T-helper 22 cell (primary cell): Measurements from ENCODE around the gene ITSN1.
"Not testable (repeated sequence)": the region's sequence is repeated elsewhere in the genome, so short reads cannot be mapped to it uniquely, and the experiment has no call there.

Source experiments
- DNase-seq: peaks from one replicate; pipeline ENCODE4 v3.0.0-alpha.2; 2020; ENCODE audit warnings: low read depth

ITSN1 gene

DNA sequence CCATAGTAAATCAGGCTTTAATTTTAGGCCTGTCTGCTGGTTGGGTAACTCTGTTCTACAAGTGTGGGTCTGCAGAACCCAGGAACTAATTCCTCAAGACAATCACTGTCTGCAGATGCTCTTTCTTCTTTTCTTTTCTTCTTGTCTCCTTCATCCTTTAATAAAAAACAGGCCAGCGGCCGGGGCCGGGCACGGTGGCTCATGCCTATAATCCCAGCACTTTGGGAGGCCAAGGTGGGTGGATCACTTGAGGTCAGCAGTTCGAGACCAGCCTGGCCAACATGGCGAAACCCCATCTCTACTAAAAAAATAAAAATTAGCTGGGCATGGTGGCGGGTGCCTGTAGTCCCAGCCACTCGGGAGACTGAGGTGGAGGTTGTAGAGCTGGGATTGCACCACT, 220.9 kb downstream of the ITSN1 start:
- DNase-seq, result not testable (repeated sequence)

DNA sequence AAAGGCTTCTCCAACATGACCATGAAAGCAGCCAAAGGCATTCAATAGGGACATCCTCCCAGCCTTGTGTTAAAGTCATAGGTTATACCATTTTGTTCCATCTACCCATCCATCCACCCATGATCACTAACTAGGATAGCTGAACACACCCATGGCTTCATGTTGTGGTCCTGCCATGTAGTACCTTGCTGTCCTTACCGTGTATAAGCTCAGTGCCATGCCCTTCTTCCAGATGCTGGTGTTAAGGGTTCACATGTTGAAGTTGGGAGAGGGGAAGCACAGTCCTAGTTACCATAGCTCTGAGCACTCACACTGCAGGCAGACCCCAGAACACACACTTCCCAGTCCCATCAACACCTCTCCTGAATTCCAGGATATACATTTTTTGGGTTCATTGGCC, 221.8 kb downstream of the ITSN1 start:
- DNase-seq, result no peak

DNA sequence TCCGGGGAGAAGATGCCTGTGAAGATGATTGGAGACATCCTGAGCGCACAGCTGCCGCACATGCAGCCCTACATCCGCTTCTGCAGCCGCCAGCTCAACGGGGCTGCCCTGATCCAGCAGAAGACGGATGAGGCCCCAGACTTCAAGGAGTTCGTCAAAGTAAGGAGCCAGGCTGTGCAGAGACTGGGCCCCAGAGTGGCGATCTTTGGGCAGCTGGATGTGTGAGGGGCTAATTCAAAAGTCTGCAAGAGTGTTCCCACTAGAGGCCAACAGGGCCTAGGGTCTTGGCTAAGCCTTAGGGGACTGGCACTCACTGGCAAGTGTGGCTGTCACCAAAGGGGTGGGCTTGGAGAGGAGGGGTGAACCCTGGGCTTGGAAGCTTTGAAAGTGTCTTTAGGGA, 222.9 kb downstream of the ITSN1 start:
- no peak for DNase-seq

DNA sequence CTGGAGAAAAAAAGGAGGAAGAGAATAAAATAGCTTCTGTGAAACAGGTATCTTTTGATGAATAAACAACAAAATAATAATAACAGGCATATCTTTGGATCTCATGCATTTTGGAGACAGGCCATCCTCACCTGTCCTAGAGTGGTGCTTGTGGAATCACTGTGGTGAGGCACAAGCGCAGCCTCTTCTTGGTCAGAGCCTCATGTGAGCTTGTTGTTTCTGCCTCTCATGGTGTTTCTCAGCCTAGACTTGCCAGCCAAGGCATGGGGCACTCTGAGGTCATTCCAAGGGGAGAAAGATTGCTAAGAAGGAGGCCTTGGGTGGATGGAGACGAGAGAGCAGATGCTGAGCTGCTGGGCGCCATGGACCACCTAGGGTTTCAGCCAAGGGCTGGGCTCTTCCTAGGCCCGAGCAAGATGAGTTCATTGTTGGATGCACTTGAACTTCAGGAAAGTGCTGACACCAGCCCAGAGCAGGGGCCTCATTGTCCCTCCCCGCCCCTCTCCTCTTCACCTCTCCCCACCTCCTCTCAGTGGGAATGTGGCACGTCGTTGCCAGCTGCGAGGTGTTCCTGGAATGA, 223.8 kb downstream of the ITSN1 start:
- DNase-seq, result no peak

DNA sequence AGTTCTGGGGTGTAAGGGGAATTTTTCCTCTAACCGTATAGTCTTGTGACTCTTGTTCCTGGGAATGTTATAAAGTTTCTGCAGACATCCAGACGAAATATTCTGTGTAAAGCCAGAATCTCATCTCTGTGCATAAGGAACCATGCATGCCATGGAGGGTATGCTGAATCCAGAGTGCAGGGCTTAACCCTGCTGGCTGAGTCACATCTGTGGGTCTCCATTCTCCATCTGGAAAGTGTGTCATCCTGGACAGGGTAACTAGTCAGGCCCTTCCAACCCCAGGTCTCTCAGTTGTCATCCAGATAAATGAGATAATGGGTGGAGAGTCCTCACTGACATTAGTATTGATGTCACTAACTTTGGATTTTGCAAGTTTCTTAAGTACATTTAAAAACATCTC, 224.5 kb downstream of the ITSN1 start:
- DNase-seq, result no peak

DNA sequence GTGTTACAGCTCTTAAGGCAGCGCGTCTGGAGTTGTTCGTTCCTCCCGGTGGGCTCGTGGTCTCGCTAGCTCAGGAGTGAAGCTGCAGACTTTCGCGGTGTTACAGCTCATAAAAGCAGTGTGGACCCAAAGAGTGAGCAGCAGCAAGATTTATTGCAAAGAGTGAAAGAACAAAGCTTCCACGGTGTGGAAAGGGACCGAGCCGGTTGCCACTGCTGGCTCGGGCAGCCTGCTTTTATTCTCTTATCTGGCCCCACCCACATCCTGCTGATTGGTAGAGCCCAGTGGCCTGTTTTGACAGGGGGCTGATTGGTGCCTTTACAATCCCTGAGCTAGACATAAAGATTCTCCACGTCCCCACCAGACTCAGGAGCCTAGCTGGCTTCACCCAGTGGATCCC, 225.6 kb downstream of the ITSN1 start:
- DNase-seq, result not testable (repeated sequence)

DNA sequence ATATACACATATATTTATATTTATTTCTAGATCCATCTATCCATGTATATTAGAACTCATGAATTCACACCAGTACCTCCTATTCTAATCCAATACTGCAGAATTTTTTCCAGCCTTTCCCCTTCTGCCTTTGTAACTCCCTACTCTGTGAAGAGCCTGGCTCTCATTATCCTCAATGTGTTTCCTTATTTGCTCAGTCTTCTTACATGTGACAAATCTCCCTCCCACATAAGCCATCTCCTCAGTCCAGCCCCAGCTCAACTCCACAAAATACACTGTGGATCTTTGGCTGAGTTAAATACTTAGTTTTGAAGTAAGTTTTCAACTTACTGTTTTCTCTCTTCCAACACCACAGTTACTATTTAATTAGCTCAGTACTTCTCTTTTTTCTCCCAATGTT, 227.6 kb downstream of the ITSN1 start:
- DNase-seq, result no peak

DNA sequence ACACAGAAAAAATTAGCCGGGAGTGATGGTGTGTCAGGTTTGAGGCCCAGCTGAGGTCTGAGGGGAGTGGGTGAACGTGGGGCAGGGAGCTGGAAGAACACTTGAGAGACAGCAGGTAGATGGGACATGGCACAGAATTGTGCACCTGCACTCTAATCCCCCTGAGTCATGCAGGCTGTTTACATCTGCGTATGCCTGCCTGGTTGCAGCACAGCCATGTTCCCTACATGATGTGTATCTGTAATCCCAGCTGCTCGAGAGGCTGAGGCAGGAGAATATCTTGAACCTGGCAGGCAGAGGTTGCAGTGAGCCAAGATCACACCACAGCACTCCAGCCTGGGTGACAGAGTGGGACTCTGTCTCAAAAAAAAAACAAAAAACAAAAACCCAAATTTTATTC, 228.5 kb downstream of the ITSN1 start:
- DNase-seq, result no peak

DNA sequence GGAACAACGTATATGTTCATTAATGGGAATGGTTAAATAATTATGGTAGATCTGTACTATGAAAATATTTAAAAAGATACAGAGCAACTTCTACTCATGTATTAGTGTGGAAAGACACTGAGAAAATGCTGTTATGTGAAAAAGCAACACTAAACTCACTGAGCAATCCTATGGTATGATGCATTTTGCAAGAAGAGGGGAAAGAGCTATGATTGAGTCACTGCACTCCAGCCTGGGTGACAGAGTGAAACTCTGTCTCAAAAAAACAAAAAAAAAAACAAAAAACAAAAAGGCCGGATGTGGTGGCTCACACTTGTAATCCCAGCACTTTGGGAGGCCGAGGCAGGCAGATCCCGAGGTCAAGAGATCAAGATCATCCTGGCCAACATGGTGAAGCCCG, 228.9 kb downstream of the ITSN1 start:
- no peak for DNase-seq

DNA sequence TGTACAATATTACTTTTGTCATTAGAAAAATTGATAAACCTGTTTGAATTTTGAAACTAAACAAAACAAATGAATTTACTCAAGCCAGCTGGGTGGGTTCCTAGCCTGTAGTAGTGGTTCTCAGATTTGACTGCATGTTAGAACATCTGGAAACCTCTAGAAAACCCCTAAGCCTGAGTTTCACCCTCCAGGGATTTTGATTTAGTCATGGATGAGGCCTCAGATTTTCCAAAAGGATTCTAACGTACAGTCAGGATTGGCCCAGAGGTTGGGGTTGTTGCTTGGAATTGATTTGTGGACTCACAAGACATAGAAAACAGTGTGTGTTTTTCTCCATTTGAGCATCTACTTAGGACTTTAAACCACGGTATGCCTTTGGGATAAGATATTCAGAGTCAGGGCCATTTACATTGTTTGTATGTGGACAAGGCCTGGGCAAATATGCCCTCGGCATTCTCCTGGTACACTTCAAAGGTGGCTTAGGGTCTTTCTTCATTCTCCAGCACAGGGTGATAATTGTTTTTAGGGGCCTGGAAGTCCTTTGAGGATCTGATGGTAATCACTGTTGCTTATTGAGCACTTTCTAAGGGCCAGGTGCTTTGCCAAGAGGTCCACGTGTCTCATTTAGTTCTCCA, 230.7 kb downstream of the ITSN1 start:
- DNase-seq, result no peak

DNA sequence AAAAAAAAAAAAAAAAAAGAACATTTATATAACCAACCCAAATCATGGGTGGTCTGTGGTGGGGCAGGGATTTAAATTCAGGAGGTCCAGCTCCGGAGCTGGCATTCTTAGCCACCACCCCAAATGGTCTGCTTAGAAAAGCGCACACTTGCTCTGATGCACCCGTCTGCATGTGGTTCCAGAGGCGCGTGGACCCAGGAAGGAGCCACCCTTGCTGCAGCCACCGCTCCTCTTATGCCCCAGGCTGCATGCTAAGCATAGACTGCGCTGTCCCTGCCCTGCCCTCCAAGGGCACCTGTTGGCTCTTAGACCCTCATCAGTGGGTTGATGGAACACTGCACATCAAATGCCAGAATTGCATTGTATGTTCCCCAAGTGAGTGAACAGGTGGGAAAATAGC, 231.9 kb downstream of the ITSN1 start:
- no peak for DNase-seq

DNA sequence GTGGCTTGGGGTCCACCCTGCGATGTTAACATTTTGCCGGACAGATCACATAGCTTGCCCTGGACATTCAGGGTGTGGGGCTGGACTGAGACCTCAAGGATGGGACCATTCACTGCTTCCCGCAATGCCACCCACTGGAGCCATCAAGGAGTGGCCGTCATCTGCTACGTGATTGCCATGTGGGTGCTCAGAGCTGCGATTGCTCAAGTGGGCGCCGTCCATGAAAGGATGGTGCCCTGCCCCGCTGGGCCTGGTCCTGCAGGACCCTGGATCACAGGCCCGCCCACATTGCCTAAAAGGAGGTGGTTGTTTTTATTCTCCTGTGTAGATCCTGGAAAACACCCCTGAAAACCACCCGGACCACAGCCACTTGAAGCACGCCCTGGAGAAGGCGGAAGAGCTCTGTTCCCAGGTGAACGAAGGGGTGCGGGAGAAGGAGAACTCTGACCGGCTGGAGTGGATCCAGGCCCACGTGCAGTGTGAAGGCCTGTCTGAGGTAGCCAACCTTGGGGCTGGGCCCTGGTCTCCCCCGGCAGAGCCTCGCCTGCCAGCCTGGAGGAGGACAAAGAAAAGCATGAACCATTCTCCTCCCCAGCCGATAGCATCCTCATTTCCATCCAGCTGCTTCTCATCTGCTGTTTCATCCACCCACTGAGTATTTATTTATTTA, 232.9 kb downstream of the ITSN1 start:
- no peak for DNase-seq

DNA sequence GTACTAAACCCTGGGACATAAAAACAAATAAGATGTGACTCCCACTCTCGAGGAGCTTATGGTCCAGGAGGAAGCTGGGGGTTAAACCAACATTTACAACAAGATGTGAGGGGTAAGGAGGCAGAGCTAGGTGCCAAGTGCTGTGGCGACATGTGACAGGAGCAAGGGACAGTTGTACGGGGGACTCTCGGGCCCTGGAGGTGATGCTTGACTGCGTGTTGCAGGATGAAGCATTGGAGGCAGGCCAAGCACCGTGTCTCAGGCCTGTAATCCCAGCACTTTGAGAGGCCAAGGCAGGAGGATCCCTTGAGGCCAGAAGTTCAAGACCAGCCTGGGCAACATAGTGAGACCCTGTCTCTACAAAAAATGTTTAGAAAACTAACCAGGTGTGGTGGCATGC, 236.5 kb downstream of the ITSN1 start:
- no peak for DNase-seq

DNA sequence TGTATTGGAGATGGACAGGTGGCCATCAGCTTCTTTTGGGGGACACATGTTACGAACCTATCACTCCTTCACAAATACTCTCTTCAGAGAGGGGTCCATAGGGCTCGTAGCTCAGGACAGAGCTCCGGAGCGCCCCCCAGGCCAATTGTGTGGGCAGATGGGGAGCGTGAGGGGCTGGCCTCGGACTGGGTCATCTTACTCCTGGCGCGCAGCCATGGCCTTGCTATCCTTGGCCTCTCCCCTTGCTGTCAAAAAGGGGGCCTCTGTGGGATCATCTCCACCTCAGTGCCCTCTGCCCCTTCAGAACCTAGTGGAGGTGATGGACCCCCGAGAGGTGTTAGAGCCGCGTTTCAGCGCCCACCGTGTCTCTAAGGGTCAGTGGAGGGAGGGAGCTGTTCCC, 238.3 kb downstream of the ITSN1 start:
- DNase-seq, result no peak

DNA sequence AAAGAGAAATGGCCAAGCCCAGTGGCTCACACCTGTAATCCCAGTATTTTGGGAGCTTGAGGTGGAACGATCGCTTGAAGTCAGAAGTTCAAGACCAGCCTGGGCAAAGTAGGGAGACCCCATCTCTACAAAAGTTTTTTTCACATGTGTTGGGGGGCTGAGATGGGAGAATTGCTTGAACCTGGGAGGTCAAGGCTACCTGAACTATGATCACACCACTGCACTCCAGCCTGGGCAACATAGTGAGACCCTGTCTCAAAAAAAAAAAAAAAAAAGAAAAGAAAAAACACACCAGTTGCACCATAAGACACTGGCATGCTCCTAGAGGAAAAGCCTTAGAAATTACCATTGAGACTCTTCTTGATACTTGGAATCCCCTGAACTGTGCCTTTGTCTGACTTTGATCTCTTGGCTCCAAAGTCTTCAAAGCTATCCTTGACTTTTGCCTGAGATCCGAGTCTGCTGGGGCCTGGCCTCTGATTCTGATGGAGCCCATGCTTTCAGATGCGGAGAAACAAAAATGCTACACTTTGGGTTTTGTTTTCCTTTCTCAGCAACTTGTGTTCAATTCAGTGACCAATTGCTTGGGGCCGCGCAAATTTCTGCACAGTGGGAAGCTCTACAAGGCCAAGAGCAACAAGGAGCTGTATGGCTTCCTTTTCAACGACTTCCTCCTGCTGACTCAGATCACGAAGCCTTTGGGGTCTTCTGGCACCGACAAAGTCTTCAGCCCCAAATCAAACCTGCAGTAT, 239.6 kb downstream of the ITSN1 start:
- no peak for DNase-seq

DNA sequence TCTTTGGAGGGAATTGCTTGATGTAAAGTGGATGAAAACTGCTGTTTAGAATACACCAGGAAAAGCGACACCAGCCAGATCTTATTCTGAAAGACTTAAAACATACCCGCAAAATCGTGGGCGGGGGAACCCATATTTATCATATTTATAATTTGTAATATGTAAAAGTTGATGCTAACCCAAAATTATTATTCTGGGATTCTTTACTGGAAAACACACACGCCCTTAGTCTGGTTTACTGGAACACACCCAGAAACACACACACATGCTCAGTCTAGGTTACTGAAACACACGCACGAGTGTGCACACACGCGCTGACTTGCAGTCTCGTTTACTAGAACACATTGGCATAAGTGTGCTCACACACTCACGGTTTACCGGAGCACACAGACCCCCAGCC, 240.8 kb downstream of the ITSN1 start:
- DNase-seq, result no peak

DNA sequence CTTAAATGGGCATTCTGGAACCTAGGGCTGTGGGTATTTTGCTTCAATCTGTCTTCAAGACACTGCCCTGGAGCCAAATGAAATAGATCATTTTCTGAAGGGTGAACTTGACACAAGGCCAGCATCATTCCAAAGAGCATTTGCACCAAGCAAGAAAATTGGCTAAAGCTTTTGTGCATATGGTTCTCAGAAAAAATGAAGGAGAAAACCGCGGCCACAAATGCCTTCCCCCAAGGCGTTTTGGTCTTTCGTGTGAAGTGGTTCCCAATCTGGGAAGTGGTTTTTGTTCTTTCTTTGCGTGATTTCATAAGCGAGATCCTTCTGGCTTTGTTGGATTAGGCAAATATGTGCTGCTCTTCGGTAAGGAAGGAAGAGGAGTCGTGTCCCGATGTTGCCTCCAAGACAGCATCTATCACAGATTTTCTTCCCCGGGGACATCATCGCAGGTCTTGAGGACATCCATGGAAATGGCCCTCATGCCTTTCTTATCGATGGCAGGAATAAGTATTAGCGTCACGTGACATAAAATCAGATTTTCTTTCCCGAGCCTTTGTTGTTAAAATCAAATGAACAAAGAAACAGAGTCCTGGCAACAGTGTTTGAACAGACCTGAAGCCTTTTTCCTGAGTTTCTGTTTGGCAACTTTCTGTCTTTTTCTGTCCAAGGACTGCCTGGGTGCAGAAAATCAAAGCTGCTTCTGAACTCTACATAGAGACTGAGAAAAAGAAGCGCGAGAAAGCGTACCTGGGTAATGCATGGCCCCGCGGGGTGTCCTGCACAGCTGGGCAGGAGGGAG, 242.3 kb downstream of the ITSN1 start:
- DNase-seq, result no peak

DNA sequence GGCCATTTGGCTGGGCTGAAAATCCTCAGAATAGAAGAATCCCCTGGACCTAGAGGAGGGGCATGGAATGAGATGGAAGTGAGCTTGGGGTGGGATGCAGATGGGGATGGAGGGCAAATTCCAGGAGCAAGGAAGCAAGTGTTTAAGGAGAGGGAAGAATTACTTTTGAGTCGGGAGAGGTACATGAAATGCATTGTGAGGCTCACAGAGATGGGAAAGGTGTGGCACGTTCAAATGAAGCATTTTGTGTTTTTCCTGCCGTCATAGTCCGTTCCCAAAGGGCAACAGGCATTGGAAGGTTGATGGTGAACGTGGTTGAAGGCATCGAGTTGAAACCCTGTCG, 242.8 kb downstream of the ITSN1 start:
- no peak for DNase-seq

DNA sequence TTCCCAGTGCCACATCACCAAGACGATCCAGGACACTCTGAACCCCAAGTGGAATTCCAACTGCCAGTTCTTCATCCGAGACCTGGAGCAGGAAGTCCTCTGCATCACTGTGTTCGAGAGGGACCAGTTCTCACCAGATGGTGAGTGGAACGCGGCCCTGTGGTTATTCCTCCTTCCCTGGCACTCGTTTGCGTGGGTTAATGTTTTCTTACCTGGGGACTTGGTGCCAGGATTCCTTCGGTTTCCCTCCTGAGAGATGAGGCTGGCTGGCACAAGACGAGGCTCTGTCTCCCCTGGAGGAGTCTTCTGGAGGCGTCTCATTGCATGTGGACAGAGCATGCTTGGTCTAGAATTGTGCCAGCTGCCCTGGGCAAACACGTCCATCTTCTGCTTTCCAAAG, 244.0 kb downstream of the ITSN1 start:
- no peak for DNase-seq

DNA sequence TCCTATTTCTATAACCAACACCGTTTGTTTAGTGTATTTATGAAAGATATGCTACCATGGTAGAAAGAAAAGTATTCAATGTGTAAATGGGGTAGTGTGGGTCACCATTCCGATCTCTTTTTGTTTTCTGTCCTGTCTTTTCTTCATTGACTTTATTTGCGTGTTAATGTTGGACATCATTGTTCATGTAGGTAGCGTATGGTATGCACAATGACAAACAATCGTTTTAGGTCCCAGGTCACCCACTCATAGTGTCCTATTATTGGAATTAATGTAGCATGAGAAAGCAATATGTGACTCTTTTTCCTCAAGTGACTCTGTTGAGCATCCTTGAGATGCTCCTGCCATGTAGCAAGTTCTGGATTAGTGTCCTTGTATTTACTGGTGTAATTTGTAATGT, 247.9 kb downstream of the ITSN1 start:
- no peak for DNase-seq

DNA sequence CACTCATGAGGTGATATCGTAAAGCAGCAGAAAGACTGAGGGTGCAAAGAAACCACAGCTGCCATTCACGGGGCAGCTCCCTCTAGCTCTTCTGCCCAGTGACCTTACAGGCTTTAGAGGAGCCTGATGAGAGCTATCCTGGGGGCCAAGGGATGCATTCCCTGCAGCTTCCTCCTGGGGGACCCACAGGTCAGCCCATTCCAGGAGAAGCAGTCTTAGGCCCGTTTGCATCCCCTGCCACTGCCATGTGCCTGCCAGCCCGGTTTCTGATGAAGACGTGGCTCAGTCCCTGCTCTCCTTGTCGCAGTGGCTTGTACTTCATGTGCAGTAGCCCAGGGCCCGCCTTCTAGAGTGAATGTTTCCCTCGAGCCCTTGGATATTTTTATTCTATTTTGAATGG, 250.6 kb downstream of the ITSN1 start:
- DNase-seq, result no peak

DNA sequence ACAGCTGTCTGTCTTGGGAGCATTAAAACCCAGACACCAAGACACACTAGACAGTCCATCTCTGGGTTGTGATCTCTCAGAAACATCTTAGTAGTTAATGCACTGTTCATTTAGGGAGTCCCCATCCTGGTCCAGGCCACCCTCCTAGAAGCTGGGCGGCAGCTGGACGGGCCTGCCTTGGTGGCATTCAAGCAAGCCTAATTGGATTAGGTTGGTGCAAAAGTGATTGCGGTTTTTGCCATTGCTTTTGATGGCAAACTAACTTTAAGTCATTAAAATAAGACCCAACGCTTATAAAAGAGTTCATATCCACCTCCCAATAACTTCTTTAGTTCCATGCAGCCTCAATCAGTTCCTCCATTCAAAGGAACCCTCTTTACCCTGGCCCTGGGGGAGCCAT, 251.6 kb downstream of the ITSN1 start:
- no peak for DNase-seq
